HepG2 (cell line): ENCODE data around the gene PIK3C2B. TPM values are rescaled to one million over a fixed set of nuclear protein-coding genes. Genes with fewer than 3 reads are reported as not detected.

Experiments used
- FOXA1 ChIP-seq, 2 experiments: fragments of 450-650 bp in 1 of 2; sonication (generic) in 1 of 2; formaldehyde crosslinking in 1 of 2; IDR thresholded peaks; 2 replicates each; pipeline versions ENCODE4 v1.4.0 to v1.6.1; 2016 to 2020; ENCODE audit warnings: missing genetic modification reagents in 1 of 2
- MED13 ChIP-seq: sonication (generic); formaldehyde crosslinking; IDR thresholded peaks from 2 replicates; pipeline ENCODE4 v1.5.0; 2020; ENCODE audit warnings: missing genetic modification reagents
- MIER2 ChIP-seq: IDR thresholded peaks from 2 replicates; pipeline ENCODE4 v1.6.1; 2016; ENCODE audit warnings: missing biosample characterization, missing genetic modification reagents
- NRL ChIP-seq: sonication (generic); formaldehyde crosslinking; IDR thresholded peaks from 2 replicates; pipeline ENCODE4 v1.5.0; 2020; ENCODE audit warnings: missing genetic modification reagents, mild to moderate bottlenecking, moderate library complexity, borderline replicate concordance
- SRSF4 ChIP-seq: fragments of 200-400 bp; formaldehyde crosslinking; IDR thresholded peaks from one replicate; pipeline ENCODE4 v1.6.1; 2018; ENCODE audit warnings: mild to moderate bottlenecking, low read depth, low read length, moderate library complexity; ENCODE audit not compliant: poor library complexity, severe bottlenecking
- SRSF9 ChIP-seq: fragments of 200-400 bp; formaldehyde crosslinking; IDR thresholded peaks from 2 replicates; pipeline ENCODE4 v1.6.1; 2018; ENCODE audit warnings: borderline replicate concordance, mild to moderate bottlenecking, low read depth, low read length; ENCODE audit not compliant: insufficient read depth, poor library complexity, severe bottlenecking
- ZNF121 ChIP-seq: sonication (generic); formaldehyde crosslinking; IDR thresholded peaks from 2 replicates; pipeline ENCODE4 v1.5.0; 2020; ENCODE audit warnings: mild to moderate bottlenecking, missing genetic modification reagents
- ZNF180 ChIP-seq: sonication (generic); formaldehyde crosslinking; IDR thresholded peaks from 2 replicates; pipeline ENCODE4 v1.4.0; 2020; ENCODE audit warnings: low read depth, missing genetic modification reagents, borderline replicate concordance
- ZNF224 ChIP-seq: sonication (generic); formaldehyde crosslinking; IDR thresholded peaks from 2 replicates; pipeline ENCODE4 v1.5.0; 2020; ENCODE audit warnings: mild to moderate bottlenecking, missing genetic modification reagents
- ZNF468 ChIP-seq: sonication (generic); formaldehyde crosslinking; IDR thresholded peaks from 2 replicates; pipeline ENCODE4 v1.8.0; 2022; ENCODE audit warnings: mild to moderate bottlenecking, moderate library complexity, missing genetic modification reagents
- polyA plus RNA-seq, 8 experiments: library from polyadenylated mRNA; depleted of rRNA in 3 of 8; stranded (reverse) in 7 of 8; unstranded in 1 of 8; fragments of >200 nt; fragmentation: Illumina TruSeq in 4 of 8; extraction: Trizol in 4 of 8; gene quantifications; 2 replicates each; pipeline versions ENCODE4 v1.2.1 to v1.2.3, GENCODE V29; 2011 to 2016; ENCODE audit warnings: low read depth in 4 of 8, missing spikeins in 1 of 8, mixed read lengths in 1 of 8; ENCODE audit not compliant: insufficient read depth in 1 of 8
- total RNA-seq, 5 experiments: library from RNA; depleted of rRNA; stranded (reverse); fragments of >200 nt; fragmentation: Illumina TruSeq; extraction: Trizol; gene quantifications; 2 replicates each; pipeline ENCODE4 v1.2.3, GENCODE V29; 2016; ENCODE audit warnings: low read depth in 1 of 5
- TF ChIP-seq, protein P1 (sequence below): sonication (generic); formaldehyde crosslinking; IDR thresholded peaks from 2 replicates; pipeline ENCODE4 v1.5.0; 2020; ENCODE audit warnings: mild to moderate bottlenecking, missing genetic modification reagents, borderline replicate concordance
- TF ChIP-seq, protein P2 (sequence below): IDR thresholded peaks from 2 replicates; pipeline ENCODE4 v1.6.1; 2016; ENCODE audit warnings: control low read depth
- TF ChIP-seq, protein P3 (sequence below): sonication (generic); formaldehyde crosslinking; IDR thresholded peaks from 2 replicates; pipeline ENCODE4 v1.4.0; 2020; ENCODE audit warnings: mild to moderate bottlenecking, missing genetic modification reagents
- TF ChIP-seq, protein P4 (sequence below): sonication (generic); formaldehyde crosslinking; IDR thresholded peaks from 2 replicates; pipeline ENCODE4 v1.4.0; 2020; ENCODE audit warnings: missing genetic modification reagents, borderline replicate concordance
- TF ChIP-seq, protein P5 (sequence below): sonication (generic); formaldehyde crosslinking; IDR thresholded peaks from 2 replicates; pipeline ENCODE4 v1.5.1; 2020; ENCODE audit warnings: missing genetic modification reagents, mild to moderate bottlenecking, borderline replicate concordance

Gene PIK3C2B
- total and polyA plus RNA-seq, 2 of the 13 experiments (the other 11 are each of a cell fraction or from before 2014, with no cell fraction given) = 3.4 to 4.5 TPM

DNA sequence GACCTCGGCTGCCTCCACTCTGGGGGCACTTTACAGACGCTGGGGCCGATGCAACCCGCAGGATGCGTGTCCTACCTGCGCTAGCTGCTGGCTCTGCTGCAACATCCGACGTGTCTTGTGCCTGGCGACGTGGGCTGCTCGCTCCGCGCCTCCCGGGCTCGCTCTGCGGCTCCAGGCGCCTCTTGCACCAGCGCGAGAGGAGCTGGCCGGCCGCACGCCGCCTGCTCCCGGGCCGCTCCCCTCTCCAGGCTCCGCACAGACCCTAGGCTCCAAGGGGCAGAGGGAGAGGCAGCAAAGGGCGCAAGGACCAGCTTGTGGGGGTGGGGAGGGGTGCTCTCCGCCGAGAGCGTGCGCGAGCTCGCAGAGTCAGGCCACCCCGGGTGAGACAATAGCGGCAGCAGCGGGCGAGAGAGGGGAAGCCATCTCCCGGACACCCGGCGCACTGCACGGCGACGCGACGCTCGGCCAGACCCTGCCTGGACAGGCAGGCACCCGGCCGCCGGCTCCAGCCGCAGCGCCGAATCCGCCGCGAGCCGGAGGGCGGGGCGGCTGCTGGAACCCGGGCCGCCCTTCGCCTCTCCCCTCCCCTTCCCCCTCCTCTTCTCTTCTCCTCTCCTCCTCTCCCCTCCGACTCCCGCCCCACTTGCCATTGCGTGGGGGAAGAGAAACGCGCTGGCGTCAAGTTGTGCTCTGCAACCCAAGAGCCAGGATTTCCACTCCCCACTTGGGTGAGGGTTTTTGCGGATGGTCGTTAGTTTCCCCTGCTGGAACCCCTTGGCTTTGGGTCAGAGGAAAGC is at the start of gene PIK3C2B (continued):
- TF ChIP-seq, protein P1, sequence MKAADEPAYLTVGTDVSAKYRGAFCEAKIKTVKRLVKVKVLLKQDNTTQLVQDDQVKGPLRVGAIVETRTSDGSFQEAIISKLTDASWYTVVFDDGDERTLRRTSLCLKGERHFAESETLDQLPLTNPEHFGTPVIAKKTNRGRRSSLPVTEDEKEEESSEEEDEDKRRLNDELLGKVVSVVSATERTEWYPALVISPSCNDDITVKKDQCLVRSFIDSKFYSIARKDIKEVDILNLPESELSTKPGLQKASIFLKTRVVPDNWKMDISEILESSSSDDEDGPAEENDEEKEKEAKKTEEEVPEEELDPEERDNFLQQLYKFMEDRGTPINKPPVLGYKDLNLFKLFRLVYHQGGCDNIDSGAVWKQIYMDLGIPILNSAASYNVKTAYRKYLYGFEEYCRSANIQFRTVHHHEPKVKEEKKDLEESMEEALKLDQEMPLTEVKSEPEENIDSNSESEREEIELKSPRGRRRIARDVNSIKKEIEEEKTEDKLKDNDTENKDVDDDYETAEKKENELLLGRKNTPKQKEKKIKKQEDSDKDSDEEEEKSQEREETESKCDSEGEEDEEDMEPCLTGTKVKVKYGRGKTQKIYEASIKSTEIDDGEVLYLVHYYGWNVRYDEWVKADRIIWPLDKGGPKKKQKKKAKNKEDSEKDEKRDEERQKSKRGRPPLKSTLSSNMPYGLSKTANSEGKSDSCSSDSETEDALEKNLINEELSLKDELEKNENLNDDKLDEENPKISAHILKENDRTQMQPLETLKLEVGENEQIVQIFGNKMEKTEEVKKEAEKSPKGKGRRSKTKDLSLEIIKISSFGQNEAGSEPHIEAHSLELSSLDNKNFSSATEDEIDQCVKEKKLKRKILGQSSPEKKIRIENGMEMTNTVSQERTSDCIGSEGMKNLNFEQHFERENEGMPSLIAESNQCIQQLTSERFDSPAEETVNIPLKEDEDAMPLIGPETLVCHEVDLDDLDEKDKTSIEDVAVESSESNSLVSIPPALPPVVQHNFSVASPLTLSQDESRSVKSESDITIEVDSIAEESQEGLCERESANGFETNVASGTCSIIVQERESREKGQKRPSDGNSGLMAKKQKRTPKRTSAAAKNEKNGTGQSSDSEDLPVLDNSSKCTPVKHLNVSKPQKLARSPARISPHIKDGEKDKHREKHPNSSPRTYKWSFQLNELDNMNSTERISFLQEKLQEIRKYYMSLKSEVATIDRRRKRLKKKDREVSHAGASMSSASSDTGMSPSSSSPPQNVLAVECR = peak; percentile 42; the same call in 1 of the 2 replicates
- TF ChIP-seq NRL (CRISPR knock-in tag) = peak; percentile 88
- TF ChIP-seq, protein P2, sequence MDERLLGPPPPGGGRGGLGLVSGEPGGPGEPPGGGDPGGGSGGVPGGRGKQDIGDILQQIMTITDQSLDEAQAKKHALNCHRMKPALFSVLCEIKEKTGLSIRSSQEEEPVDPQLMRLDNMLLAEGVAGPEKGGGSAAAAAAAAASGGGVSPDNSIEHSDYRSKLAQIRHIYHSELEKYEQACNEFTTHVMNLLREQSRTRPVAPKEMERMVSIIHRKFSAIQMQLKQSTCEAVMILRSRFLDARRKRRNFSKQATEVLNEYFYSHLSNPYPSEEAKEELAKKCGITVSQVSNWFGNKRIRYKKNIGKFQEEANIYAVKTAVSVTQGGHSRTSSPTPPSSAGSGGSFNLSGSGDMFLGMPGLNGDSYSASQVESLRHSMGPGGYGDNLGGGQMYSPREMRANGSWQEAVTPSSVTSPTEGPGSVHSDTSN (CRISPR knock-in tag) = no peak
- TF ChIP-seq MIER2 (CRISPR knock-in tag) = no peak
- no peak for TF ChIP-seq SRSF9
- TF ChIP-seq ZNF468 = 0 out of 2 replicates have a peak, but pooled peaks have one; percentile 74
- TF ChIP-seq ZNF224 (CRISPR knock-in tag) = 0 out of 2 replicates have a peak, but pooled peaks have one; percentile 70
- TF ChIP-seq MED13 (CRISPR knock-in tag) = peak; percentile 76; the same call in 1 of the 2 replicates
- no peak for TF ChIP-seq ZNF121 (CRISPR knock-in tag)
- TF ChIP-seq SRSF4 = no peak
- TF ChIP-seq, protein P3, sequence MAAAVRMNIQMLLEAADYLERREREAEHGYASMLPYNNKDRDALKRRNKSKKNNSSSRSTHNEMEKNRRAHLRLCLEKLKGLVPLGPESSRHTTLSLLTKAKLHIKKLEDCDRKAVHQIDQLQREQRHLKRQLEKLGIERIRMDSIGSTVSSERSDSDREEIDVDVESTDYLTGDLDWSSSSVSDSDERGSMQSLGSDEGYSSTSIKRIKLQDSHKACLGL (CRISPR knock-in tag) = peak; percentile 80; the same call in 1 of the 2 replicates
- TF ChIP-seq, protein P4, sequence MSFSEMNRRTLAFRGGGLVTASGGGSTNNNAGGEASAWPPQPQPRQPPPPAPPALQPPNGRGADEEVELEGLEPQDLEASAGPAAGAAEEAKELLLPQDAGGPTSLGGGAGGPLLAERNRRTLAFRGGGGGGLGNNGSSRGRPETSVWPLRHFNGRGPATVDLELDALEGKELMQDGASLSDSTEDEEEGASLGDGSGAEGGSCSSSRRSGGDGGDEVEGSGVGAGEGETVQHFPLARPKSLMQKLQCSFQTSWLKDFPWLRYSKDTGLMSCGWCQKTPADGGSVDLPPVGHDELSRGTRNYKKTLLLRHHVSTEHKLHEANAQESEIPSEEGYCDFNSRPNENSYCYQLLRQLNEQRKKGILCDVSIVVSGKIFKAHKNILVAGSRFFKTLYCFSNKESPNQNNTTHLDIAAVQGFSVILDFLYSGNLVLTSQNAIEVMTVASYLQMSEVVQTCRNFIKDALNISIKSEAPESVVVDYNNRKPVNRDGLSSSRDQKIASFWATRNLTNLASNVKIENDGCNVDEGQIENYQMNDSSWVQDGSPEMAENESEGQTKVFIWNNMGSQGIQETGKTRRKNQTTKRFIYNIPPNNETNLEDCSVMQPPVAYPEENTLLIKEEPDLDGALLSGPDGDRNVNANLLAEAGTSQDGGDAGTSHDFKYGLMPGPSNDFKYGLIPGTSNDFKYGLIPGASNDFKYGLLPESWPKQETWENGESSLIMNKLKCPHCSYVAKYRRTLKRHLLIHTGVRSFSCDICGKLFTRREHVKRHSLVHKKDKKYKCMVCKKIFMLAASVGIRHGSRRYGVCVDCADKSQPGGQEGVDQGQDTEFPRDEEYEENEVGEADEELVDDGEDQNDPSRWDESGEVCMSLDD (CRISPR knock-in tag) = no peak
- no peak for TF ChIP-seq ZNF180 (CRISPR knock-in tag)
- TF ChIP-seq, protein P5, sequence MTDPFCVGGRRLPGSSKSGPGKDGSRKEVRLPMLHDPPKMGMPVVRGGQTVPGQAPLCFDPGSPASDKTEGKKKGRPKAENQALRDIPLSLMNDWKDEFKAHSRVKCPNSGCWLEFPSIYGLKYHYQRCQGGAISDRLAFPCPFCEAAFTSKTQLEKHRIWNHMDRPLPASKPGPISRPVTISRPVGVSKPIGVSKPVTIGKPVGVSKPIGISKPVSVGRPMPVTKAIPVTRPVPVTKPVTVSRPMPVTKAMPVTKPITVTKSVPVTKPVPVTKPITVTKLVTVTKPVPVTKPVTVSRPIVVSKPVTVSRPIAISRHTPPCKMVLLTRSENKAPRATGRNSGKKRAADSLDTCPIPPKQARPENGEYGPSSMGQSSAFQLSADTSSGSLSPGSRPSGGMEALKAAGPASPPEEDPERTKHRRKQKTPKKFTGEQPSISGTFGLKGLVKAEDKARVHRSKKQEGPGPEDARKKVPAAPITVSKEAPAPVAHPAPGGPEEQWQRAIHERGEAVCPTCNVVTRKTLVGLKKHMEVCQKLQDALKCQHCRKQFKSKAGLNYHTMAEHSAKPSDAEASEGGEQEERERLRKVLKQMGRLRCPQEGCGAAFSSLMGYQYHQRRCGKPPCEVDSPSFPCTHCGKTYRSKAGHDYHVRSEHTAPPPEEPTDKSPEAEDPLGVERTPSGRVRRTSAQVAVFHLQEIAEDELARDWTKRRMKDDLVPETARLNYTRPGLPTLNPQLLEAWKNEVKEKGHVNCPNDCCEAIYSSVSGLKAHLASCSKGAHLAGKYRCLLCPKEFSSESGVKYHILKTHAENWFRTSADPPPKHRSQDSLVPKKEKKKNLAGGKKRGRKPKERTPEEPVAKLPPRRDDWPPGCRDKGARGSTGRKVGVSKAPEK (CRISPR knock-in tag) = no peak
- TF ChIP-seq FOXA1 (IDR thresholded peaks at IDR 0.05) = no peak
- TF ChIP-seq FOXA1 (CRISPR knock-in tag; IDR thresholded peaks at IDR 0.05) = peak; percentile 18; the same call in 1 of the 2 replicates
